ENCODE results near the gene NPB.

The NPB gene

DNA sequence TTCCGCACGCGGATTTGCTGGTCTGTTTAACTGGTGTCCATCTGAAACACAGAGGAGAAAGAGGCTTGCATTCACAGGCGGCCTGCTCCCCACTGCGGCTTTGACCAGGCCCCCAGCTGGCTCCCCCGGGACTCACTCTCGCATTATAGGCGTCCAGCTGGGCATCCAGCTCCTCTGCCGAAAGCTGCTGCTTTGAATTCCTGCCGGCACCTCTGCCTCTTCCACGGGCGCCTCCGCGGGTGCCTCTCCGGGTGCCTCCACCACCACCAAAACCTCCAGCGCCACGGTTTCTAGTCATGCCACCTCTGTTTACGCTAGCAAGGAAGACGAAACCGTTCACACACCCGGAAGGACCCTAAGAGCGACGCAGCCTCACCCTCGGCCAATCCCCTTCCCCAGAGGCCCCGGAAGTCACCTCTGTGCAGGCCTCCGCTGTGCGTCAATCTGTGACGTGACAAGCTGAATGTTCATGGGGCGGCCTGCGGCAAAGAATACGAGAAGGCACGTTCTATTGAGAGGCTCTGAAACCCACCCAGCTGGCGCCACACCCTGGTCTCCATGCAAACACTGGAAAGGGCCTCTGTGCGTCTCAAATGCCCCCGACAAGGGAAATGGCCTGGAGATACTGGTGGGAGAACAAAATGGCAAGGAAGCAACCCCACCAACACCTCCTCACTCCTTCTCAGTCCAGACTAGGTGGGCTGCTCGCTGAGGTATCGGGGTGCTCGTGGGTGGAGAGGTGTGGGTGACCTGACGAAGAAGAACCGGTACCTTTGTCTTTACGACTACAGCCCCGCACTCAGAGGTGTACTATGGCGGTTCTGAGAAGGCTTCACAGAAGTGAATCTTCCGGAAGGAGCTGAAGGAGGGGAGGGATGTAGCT, 13.7 kb upstream of the NPB start:
- TF ChIP-seq, protein P1, sequence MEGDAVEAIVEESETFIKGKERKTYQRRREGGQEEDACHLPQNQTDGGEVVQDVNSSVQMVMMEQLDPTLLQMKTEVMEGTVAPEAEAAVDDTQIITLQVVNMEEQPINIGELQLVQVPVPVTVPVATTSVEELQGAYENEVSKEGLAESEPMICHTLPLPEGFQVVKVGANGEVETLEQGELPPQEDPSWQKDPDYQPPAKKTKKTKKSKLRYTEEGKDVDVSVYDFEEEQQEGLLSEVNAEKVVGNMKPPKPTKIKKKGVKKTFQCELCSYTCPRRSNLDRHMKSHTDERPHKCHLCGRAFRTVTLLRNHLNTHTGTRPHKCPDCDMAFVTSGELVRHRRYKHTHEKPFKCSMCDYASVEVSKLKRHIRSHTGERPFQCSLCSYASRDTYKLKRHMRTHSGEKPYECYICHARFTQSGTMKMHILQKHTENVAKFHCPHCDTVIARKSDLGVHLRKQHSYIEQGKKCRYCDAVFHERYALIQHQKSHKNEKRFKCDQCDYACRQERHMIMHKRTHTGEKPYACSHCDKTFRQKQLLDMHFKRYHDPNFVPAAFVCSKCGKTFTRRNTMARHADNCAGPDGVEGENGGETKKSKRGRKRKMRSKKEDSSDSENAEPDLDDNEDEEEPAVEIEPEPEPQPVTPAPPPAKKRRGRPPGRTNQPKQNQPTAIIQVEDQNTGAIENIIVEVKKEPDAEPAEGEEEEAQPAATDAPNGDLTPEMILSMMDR (IDR thresholded peaks at IDR 0.05) = no peak

DNA sequence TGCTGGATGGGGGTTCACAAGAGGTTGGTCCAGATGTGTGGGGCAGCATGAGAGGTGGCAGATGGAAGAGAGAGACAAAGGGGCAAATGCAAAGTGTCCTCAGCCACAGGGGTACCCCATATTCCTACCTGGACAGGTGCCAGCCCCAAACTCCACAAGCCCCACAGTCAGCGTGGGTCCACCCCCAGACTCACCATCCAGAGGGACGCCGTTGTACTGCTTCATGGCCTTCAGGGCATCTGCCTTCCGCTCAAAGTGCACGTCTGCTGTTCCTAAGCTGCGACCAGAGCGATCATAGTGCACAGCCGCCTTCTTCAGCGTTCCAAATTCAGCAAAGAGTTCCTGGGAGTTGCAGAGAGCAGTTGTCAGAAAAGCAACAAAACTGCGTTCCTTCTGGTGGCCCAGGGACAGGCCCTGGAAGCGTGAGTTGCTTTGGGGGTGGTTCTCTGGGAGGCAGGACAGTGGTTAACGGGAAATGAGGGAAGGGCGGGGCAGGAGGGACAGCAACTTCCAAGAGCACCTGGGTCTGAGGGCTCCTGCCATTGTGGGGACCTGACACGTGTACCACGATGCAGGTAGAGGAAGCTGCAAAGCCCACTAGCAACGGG, 12.9 kb upstream of the NPB start:
- TF ChIP-seq, protein P1 (IDR thresholded peaks at IDR 0.05) = no peak

DNA sequence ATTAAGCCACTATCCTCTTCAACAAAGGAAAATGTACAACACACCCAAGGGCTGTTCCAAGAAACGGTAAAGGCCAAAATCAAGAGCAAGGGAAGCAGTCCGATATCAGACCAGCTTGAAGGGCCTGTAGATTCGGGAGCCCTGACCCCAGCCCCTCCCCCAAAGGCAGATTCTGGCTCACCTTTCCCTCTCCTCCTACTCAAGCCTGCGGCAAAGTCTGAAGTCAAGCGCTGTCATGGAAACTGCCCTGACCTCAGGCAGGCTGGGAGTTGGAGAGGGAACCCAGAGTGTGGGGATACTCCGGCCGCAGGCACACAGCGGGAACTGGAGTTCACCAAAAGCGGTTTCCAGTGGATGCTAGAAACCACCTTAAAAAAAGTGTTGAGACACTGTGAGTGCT, 12.4 kb upstream of the NPB start:
- TF ChIP-seq, protein P1 (IDR thresholded peaks at IDR 0.05) = no peak

DNA sequence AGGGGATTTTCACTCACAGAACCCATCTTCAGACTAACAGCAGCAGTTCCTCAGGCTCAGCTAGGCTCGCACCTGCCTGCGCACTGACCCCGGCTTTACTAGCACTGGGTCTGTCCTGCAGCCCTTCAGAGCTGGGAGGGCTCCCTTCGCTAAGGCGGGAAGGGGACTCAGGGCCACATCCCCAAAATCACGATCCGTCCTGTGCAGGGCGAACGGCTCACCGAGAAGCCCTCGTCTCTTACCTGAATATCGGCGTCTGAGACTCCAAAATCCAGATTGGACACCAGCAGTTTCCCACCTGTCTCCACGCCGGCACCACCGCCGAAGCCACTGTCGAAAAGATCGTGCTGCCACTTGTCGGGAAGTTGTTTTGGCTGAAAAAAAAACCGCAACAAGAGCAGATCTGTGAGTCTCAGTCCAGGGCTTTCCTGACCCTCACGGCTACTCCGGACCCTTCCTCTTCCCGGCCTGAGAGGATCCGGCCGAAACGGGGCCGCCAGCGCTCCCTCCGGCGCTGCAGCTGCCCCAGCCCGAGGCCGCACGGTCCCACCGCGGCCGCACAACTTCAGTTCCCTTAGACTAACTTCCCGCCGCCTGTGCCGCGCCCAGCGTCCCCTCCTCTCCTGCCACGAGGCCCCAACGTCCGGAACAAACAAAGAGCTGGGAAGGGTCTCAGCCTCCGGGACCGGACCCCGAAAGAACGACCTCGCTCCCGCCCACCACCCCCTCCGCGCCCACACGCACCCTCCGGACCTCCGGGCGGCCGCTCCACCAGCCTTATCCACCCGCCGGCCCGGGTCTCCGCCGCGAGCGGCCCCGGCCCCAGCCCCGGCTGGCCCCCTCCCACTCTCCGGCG, 11.4 kb upstream of the NPB start:
- TF ChIP-seq, protein P1 (IDR thresholded peaks at IDR 0.05) = no peak

DNA sequence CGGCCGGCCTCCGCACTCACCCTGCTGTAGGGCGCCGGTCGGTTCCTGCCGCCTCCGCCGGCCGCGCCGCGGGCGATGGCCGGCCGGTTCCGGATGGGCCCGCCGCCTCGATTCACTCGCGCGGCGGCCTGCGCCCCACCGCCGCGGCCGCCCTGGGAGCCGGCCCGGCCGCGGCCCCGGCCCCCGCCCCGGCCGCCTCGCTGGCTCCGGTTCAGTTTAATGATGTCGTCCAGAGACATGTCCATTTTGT, 10.8 kb upstream of the NPB start:
- TF ChIP-seq, protein P1 (IDR thresholded peaks at IDR 0.05) = no peak

DNA sequence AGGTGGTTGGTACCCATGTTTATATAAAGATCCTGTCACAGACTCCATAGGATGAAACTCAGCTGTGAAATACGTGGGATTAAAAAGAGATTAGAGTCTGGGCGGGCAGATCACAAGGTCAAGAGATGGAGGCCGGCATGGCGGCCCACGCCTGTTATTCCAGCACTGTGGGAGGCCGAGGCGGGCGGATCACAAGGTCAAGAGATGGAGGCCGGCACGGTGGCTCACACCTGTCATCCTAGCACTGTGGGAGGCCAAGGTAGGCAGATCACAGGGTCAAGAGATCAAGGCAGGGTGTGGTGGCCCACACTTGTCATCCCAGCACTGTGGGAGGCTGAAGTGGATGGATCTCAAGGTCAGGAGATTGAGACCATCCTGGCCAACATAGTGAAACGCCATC, 6.6 kb upstream of the NPB start:
- TF ChIP-seq, protein P1 (IDR thresholded peaks at IDR 0.05) = no peak

DNA sequence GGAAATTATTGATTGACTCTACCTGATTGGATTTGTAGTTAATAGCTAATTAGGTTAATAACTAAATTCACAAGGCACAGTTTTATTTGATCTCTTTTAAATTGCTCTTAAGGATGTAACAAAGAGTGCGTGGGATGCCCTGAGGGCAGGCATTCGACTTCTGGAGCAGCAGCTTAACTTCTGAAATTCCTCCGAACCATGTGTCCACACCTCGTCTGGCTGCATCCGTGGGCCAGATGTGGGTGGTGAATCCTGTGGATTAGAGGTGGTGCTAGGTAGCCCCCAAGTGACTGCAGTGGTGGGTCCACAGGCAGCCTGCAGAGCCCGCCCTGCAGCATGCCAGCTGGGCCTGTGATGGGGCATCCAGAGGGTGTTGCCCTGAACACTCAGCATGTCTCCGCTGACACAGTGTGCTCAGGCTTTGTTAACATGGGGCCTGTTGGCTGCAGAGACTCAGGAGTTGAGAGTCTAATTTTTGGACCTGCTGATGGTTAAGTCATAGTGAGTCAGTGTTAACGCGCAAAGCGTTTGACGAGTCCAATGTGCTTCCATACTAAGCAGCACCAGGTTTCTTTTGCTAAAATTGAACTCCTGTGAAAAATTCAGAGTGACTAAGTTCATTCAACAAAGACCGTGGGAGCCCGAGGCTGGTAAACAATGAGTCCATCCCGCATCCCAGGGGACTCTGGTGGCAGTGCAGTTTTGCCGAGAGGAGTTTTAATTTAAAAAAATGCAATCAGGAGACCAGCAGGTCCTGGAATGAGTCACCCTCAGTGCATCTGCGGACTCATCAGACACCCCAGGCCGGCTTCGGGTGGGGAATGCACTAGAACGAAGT, 3.8 kb upstream of the NPB start:
- TF ChIP-seq, protein P1 (IDR thresholded peaks at IDR 0.05) = no peak

Measured in LNCAP (cell line).